GM19099 (cell line): ENCODE data around the gene KCTD12.

Experiments
- POLR2A ChIP-seq: IDR thresholded peaks from 3 replicates; pipeline ENCODE4 v1.6.1; 2011; ENCODE audit warnings: low read depth; ENCODE audit not compliant: insufficient read length; ENCODE audit errors: extremely low read depth

KCTD12 gene

GRCh38 chr13:76873445-76873844 is 12.8 kb downstream of the KCTD12 start:
- no peak for TF ChIP-seq POLR2A

- TF ChIP-seq POLR2A, result no peak
These were observed 13.5 kb downstream of the KCTD12 start for GRCh38 chr13:76872675-76873074.

- no peak for TF ChIP-seq POLR2A
These were observed 14.8 kb downstream of the KCTD12 start for GRCh38 chr13:76871432-76871831.

GRCh38 chr13:76868371-76868770 is 17.8 kb downstream of the KCTD12 start:
- TF ChIP-seq POLR2A, result no peak

GRCh38 chr13:76865996-76866503 is 20.2 kb downstream of the KCTD12 start:
- TF ChIP-seq POLR2A, result no peak

- no peak for TF ChIP-seq POLR2A
These were observed 21.1 kb downstream of the KCTD12 start for GRCh38 chr13:76865109-76865508.

- TF ChIP-seq POLR2A, result no peak
These were observed 21.9 kb downstream of the KCTD12 start for GRCh38 chr13:76864259-76864658.

GRCh38 chr13:76863022-76863421 is 23.2 kb downstream of the KCTD12 start:
- TF ChIP-seq POLR2A, result no peak

- TF ChIP-seq POLR2A, result no peak
These were observed 24.3 kb downstream of the KCTD12 start for GRCh38 chr13:76861859-76862258.

- no peak for TF ChIP-seq POLR2A
These were observed 25.5 kb downstream of the KCTD12 start for GRCh38 chr13:76860706-76861105.

GRCh38 chr13:76854894-76855293 is 31.3 kb downstream of the KCTD12 start:
- TF ChIP-seq POLR2A, result no peak

- TF ChIP-seq POLR2A, result no peak
These were observed 32.1 kb downstream of the KCTD12 start for GRCh38 chr13:76853921-76854608.

- no peak for TF ChIP-seq POLR2A
These were observed 32.7 kb downstream of the KCTD12 start for GRCh38 chr13:76853481-76853880.

- TF ChIP-seq POLR2A, result no peak
These were observed 33.2 kb downstream of the KCTD12 start for GRCh38 chr13:76852986-76853385.

- TF ChIP-seq POLR2A, result no peak
These were observed 34.2 kb downstream of the KCTD12 start for GRCh38 chr13:76851961-76852360.

GRCh38 chr13:76849493-76849892 is 36.7 kb downstream of the KCTD12 start:
- no peak for TF ChIP-seq POLR2A

GRCh38 chr13:76848596-76848995 is 37.6 kb downstream of the KCTD12 start:
- no peak for TF ChIP-seq POLR2A
